ENCODE measurements around the gene DSCAML1. TPM values are rescaled to one million over a fixed set of nuclear protein-coding genes. Genes with fewer than 3 reads are reported as not detected.

Gene DSCAML1
- total RNA-seq, 1 donor from 2014 or later = 6.1 TPM

GRCh38 chr11:117600234-117600783 lies 196.7 kb downstream of the DSCAML1 start:
- no peak for FAIRE-seq

GRCh38 chr11:117597071-117597470 lies 199.9 kb downstream of the DSCAML1 start:
- no peak for FAIRE-seq
- no peak for DNase-seq (ENCODE audit: low spot score in 2 of 2)

More at GRCh38 chr11:117600234-117600783, 196.7 kb downstream of the DSCAML1 start:
- peak; percentile 28 to 35 for DNase-seq (ENCODE audit: low spot score in 2 of 2)

DNA sequence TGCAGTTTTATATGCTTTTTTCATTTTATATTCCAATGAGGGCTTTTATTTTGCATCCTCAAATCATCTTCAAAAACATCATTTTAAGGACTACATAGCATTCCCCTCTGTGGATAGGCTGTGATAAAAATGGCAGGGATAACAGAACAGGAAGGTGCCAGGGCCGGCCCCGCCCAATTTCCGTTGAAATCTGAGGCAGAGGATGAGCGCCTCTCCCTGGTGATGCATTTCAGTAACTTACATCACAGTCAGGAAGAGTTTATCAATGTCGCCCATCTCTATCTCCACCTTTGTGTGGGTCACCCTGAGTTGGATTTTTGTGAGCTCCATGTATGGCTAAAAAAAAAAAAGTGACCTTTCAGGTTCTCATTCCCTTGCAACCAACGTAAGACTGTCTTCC lies 201.6 kb downstream of the DSCAML1 start:
- FAIRE-seq (no peak), DNase-seq (ENCODE audit: low spot score in 2 of 2) (no peak)

GRCh38 chr11:117594721-117595120 lies 202.3 kb downstream of the DSCAML1 start:
- DNase-seq (ENCODE audit: low spot score in 2 of 2) (no peak), FAIRE-seq (no peak)

DNA sequence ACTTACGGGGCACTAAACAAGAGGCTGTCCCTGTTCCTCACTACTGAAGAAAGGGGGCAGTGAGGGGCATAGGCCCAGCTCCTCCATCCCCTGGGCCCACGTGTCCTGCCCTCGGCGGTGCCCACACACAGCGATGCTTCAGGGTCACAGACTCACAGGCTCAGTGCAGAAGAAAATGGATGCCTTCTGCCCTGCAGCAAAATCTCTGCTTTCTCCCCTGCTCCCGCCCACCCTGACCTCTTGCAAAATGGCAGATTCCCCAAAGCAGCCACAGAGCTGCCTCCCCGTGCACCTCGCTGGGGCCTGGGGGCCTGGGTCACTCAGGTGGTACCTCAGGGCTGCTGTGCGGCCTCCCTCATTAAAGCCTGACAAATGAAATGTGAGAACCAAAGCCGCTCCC lies 204.0 kb downstream of the DSCAML1 start:
- DNase-seq (ENCODE audit: low spot score in 2 of 2) (no peak), FAIRE-seq (no peak)

- FAIRE-seq (no peak), DNase-seq (ENCODE audit: low spot score in 2 of 2) (no peak)
Measured at GRCh38 chr11:117591316-117592039, 205.5 kb downstream of the DSCAML1 start.

GRCh38 chr11:117589063-117589462 lies 208.0 kb downstream of the DSCAML1 start:
- no peak for FAIRE-seq
- no peak for DNase-seq (ENCODE audit: low spot score in 2 of 2)

DNA sequence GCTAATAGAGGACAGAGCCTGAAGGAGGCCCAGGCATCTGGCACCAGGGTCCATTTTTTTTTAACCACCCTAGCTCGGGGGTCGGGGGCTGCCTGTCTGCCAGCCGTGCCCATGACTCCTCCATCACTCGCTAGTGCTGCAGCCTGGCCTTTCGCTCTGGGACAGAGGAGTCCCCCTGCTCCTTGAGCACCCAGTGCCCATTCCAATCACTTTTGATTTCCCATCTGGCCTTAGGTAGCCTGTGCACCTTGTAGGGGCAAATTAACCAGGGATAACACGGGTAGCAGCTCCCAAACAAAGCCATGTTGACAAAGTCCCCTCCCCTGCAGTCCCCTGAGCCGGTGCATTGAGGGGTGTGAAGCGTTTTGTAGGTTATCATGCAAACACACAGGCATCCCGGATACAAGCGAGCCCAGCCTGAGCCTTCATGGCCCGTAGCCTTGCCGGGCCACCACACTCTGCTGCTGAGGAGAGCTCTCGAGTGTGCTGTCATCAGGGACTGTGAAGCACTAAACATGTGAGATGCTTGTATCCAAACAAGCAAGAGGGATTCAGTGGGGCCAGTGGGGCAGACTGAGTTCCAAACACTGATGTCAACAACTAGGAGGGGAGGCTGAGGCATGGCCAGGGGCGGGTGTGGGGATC lies 208.7 kb downstream of the DSCAML1 start:
- DNase-seq (ENCODE audit: low spot score in 2 of 2) (no peak), FAIRE-seq (no peak)

DNA sequence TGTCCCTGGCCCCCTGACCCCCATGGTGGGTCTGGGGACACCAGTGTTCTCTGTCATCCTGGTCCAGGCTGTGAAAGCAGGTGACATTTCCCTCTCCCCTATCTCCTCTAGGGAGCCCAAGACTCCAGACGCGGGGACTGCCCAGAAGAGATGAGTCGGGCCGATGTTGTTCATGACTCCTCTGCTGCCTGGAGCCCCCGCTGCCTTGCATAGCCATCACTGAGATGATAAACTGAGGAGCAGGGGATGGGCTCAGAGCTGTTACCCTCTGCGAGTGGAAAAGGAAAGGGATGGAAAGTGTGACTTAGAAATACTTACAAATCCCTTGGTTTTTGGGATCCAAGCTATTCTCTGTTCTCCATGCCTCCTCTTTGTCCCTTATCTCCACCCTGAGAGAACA lies 209.6 kb downstream of the DSCAML1 start:
- DNase-seq (ENCODE audit: low spot score in 2 of 2) (no peak), FAIRE-seq (no peak)

- no peak for FAIRE-seq
- no peak for DNase-seq (ENCODE audit: low spot score in 2 of 2)
Measured at GRCh38 chr11:117586392-117586791, 210.6 kb downstream of the DSCAML1 start.

DNA sequence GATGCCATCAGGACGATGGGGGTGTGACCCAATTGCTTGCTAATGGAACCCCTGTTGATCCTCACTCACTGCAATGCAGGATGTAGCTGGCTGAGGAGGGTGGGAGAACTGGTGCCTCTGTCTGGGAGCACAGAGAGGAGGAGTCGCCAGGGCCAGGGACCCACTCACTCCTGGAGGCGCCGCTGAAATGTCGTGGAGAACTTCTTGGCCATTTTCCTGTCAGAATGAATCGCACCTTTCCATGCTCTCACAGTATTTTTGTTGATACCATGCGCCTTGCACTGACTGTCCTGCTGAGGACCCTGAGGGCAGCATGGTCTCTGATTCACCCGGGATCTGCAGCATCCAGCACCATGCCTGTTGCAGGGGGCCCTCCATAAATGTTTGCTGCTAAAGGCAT lies 211.4 kb downstream of the DSCAML1 start:
- no peak for FAIRE-seq
- no peak for DNase-seq (ENCODE audit: low spot score in 2 of 2)

- no peak for FAIRE-seq
- DNase-seq (ENCODE audit: low spot score in 2 of 2) = no peak
Measured at GRCh38 chr11:117584056-117584830, 212.8 kb downstream of the DSCAML1 start.

DNA sequence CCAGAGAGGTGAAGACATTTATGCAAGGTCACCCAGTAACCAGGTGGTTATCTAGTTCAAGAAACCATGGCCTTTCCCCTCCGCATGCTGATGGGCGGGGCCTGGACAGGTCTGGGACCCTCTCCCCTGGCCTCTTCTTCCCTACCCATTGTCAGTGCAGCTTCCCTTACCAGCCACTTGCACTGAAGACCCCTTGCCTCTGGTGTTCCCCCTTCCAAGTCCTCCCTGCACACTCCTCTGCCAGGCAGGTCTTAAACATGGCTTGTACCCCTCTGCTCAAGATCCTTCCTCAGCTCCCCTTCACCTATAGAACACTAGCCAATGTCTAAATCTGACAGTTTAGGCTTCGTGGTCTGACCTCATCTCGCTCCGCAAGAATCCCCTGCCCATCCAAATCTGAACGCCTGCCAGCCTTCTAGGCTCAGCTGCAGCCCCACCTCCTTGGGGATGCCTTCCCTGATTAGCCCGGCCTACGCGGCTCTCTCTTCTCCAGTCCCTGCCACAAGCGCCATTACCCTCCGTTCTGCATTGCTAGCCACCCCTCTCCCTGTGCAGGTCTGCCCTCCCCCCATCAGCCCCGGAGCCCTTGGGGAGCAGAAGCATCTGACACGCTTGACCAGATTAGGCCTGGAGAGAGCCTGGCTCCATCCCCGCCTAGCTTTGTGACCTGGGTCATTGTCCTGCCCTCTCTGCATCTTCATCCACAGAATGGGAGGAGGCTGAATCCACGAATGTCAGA lies 213.8 kb downstream of the DSCAML1 start:
- FAIRE-seq (no peak), DNase-seq (ENCODE audit: low spot score in 2 of 2) (no peak)

DNA sequence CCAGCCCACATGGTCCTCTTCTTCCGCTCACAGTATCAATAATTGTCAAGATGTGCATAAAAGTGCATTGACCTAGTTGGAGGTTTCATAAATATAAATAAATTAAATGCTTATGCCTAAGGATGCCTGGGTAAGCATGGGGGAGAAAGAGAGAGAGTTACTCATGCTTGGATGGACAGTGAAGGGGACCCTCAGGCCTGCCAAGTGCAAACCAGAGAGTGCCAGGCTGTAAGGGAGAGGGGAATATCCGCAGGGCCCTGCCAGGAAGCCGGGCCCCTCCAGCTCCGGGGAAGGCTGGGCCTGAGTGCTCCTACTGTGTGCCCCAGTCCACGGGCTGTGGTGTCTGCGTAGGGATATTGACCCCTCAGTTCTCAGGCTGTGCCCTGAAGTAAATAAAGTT lies 214.6 kb downstream of the DSCAML1 start:
- no peak for FAIRE-seq
- DNase-seq (ENCODE audit: low spot score in 2 of 2) = no peak

DNA sequence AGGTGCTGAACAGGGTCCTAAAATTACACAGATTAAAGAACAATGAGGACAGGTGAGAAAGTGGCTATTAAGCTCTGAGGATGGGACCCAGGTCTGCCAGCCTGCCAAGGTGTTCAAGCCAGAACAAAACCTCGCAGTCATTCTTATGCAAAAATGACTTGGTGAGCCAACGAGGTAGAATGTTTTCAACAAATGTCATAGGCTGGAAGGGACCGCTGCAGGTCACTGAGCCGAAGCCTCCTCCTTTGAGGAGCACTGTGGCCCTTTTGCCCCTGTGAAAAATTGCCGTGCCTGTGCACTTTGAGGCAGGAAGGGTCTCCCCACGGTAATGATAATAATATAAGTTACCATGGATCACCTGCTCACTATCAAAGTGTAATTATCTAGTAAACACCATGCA lies 216.2 kb downstream of the DSCAML1 start:
- no peak for FAIRE-seq

DNA sequence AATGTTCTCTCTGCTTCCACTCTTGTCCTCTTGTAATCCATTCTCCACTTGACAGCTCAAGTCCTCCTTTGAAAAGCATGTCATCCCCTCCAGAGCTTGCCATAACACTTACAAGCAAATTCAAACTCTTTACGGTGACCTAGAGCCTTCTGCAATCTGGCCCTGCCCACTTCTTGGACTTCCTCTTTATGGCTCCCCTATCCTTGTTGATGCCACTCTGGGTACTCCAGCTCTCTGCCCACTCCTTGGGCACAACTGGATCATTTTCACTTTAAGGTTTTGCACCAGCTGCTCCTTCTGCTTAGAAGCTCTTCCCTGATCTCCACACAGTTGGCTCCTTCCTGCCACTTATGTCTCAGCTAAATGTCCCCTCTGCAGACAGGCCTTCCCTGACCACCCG lies 217.9 kb downstream of the DSCAML1 start:
- FAIRE-seq (no peak), DNase-seq (ENCODE audit: low spot score in 2 of 2) (no peak)

More for the DNA sequence above, 216.2 kb downstream of the DSCAML1 start:
- DNase-seq (ENCODE audit: low spot score in 2 of 2) = no peak

DNA sequence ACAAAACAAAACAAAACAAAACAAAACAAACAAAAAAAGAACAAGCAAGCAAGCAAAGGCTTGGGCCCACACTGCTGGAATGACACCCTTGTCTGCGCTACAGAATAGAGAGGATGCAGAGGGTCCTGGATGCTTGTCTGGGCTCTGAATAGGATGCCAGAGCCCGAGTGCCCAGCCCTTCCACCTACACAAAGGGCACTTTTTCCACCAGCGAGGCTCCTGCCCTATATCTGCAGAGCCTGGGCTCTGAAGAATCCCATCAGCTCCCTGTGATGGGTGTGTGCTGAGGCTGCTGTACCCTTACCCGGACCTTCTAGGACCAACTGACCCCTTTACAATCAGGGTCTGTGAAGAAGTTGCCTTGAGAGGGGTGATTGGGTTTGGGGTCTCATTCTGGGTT lies 221.2 kb downstream of the DSCAML1 start:
- DNase-seq (ENCODE audit: low spot score in 2 of 2) = no peak
- no peak for FAIRE-seq

DNA sequence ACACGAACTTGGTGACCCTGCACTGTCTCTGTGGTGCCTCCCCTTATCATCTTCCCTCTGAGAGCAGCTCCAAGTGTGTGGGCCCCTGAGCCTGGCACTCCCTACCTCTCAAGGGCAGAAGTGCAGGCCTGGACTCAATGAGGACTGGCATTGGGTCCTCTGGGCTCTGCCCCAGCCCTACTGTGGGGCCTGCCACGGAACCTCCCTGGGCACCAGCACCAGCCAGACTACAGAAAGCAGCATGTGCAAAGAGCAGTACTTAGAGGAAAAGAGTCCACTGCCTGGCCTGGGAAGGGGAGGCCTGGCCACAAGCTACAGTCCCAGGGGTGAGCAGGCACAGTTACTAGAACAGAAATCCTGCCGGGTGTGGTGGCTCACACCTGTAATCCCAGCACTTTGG lies 222.5 kb downstream of the DSCAML1 start:
- DNase-seq (ENCODE audit: low spot score in 2 of 2) (no peak), FAIRE-seq (no peak)

- DNase-seq (ENCODE audit: low spot score in 2 of 2) = no peak
- no peak for FAIRE-seq
Measured at GRCh38 chr11:117573326-117573725, 223.7 kb downstream of the DSCAML1 start.

DNA sequence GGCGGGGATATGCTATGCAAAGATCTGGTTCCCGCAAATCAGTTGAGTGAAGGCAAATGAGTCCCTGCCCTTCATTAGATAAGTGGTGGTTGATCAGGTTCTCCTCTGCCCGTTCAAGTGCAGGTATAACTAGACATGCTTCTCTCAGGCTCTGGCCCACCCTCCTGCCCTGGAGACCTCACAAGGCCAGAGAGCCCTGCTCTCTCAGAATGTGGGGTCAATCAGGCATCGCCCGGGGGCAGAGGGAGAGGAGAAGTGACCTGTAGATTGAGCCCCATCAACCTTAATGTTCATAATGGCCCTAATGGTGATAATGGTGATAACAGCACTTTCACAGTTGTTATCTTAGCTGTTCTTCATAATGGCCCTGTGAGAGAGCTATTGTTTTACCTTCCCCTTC lies 224.3 kb downstream of the DSCAML1 start:
- DNase-seq (ENCODE audit: low spot score in 2 of 2) (no peak), FAIRE-seq (no peak)
